HepG2 (cell line): Measurements from ENCODE around the gene FAM83F. TPM values are rescaled to one million over a fixed set of nuclear protein-coding genes. Genes with fewer than 3 reads are reported as not detected.

Experiments used
- ATF3 ChIP-seq: sonication (generic); formaldehyde crosslinking; IDR thresholded peaks from 2 replicates; pipeline ENCODE4 v1.4.0; 2020; ENCODE audit warnings: missing genetic modification reagents
- ELF1 ChIP-seq: sonication (generic); formaldehyde crosslinking; IDR thresholded peaks from 2 replicates; pipeline ENCODE4 v1.4.0; 2020; ENCODE audit warnings: missing genetic modification reagents
- FOXA1 ChIP-seq, 2 experiments: fragments of 450-650 bp in 1 of 2; sonication (generic) in 1 of 2; formaldehyde crosslinking in 1 of 2; IDR thresholded peaks; 2 replicates each; pipeline versions ENCODE4 v1.4.0 to v1.6.1; 2016 to 2020; ENCODE audit warnings: missing genetic modification reagents in 1 of 2
- GATAD2A ChIP-seq: IDR thresholded peaks from 2 replicates; pipeline ENCODE4 v1.6.1; 2016
- HOXA5 ChIP-seq: sonication (generic); formaldehyde crosslinking; IDR thresholded peaks from 2 replicates; pipeline ENCODE4 v1.4.0; 2020; ENCODE audit warnings: missing genetic modification reagents
- IRX3 ChIP-seq: sonication (generic); formaldehyde crosslinking; IDR thresholded peaks from 2 replicates; pipeline ENCODE4 v1.8.1; 2023; ENCODE audit warnings: mild to moderate bottlenecking, low read depth, missing genetic modification reagents, borderline replicate concordance
- KDM5B ChIP-seq: sonication (generic); formaldehyde crosslinking; IDR thresholded peaks from 2 replicates; pipeline ENCODE4 v1.4.0; 2020; ENCODE audit warnings: missing genetic modification reagents, mild to moderate bottlenecking, borderline replicate concordance
- LBX2 ChIP-seq: sonication (generic); formaldehyde crosslinking; IDR thresholded peaks from 2 replicates; pipeline ENCODE4 v1.5.0; 2020; ENCODE audit warnings: missing genetic modification reagents, mild to moderate bottlenecking, borderline replicate concordance
- PATZ1 ChIP-seq: sonication (generic); formaldehyde crosslinking; IDR thresholded peaks from 2 replicates; pipeline ENCODE4 v1.4.0; 2020; ENCODE audit warnings: missing genetic modification reagents
- SIX1 ChIP-seq: sonication (generic); formaldehyde crosslinking; IDR thresholded peaks from 2 replicates; pipeline ENCODE4 v1.4.0; 2020; ENCODE audit warnings: missing genetic modification reagents, borderline replicate concordance
- ZBTB26 ChIP-seq: IDR thresholded peaks from 2 replicates; pipeline ENCODE4 v1.6.1; 2016; ENCODE audit warnings: missing compliant biosample characterization, missing genetic modification reagents, borderline replicate concordance
- ZMYM4 ChIP-seq: sonication (generic); formaldehyde crosslinking; IDR thresholded peaks from 2 replicates; pipeline ENCODE4 v1.8.1; 2023; ENCODE audit warnings: mild to moderate bottlenecking, missing genetic modification reagents
- ZNF280B ChIP-seq: sonication (generic); formaldehyde crosslinking; IDR thresholded peaks from 2 replicates; pipeline ENCODE4 v1.5.0; 2020; ENCODE audit warnings: missing genetic modification reagents, mild to moderate bottlenecking, borderline replicate concordance
- ZNF281 ChIP-seq: sonication (generic); formaldehyde crosslinking; IDR thresholded peaks from 2 replicates; pipeline ENCODE4 v1.4.0; 2020; ENCODE audit warnings: missing genetic modification reagents, borderline replicate concordance
- ZNF337 ChIP-seq: sonication (generic); formaldehyde crosslinking; IDR thresholded peaks from 2 replicates; pipeline ENCODE4 v1.5.1; 2020; ENCODE audit warnings: missing genetic modification reagents, low read depth, mild to moderate bottlenecking, borderline replicate concordance
- ZNF614 ChIP-seq: IDR thresholded peaks from 2 replicates; pipeline ENCODE4 v1.6.1; 2018; ENCODE audit warnings: missing biosample characterization, missing genetic modification reagents, inconsistent platforms, borderline replicate concordance
- ZNF670 ChIP-seq: sonication (generic); formaldehyde crosslinking; IDR thresholded peaks from 2 replicates; pipeline ENCODE4 v1.8.0; 2022; ENCODE audit warnings: mild to moderate bottlenecking, missing genetic modification reagents, borderline replicate concordance
- ZSCAN12 ChIP-seq: sonication (generic); formaldehyde crosslinking; IDR thresholded peaks from 2 replicates; pipeline ENCODE4 v1.9.0; 2021; ENCODE audit warnings: mild to moderate bottlenecking, missing genetic modification reagents
- polyA plus RNA-seq, 8 experiments: library from polyadenylated mRNA; depleted of rRNA in 3 of 8; stranded (reverse) in 7 of 8; unstranded in 1 of 8; fragments of >200 nt; fragmentation: Illumina TruSeq in 4 of 8; extraction: Trizol in 4 of 8; gene quantifications; 2 replicates each; pipeline versions ENCODE4 v1.2.1 to v1.2.3, GENCODE V29; 2011 to 2016; ENCODE audit warnings: low read depth in 4 of 8, missing spikeins in 1 of 8, mixed read lengths in 1 of 8; ENCODE audit not compliant: insufficient read depth in 1 of 8
- total RNA-seq, 5 experiments: library from RNA; depleted of rRNA; stranded (reverse); fragments of >200 nt; fragmentation: Illumina TruSeq; extraction: Trizol; gene quantifications; 2 replicates each; pipeline ENCODE4 v1.2.3, GENCODE V29; 2016; ENCODE audit warnings: low read depth in 1 of 5

FAM83F gene
- total and polyA plus RNA-seq, 2 of the 13 experiments (the other 11 are each of a cell fraction or from before 2014, with no cell fraction given), result not detected

GRCh38 chr22:40051322-40051721 lies 56.6 kb downstream of the FAM83F start (continued):
- TF ChIP-seq PATZ1 (CRISPR knock-in tag) (peak; percentile 46; the same call in 1 of the 2 replicates), GATAD2A (no peak), ZMYM4 (CRISPR knock-in tag) (no peak), FOXA1 (IDR thresholded peaks at IDR 0.05) (no peak), FOXA1 (CRISPR knock-in tag; IDR thresholded peaks at IDR 0.05) (peak; percentile 31; the same call in 1 of the 2 replicates), LBX2 (CRISPR knock-in tag) (no peak), ZBTB26 (CRISPR knock-in tag) (no peak), SIX1 (no peak), IRX3 (CRISPR knock-in tag) (no peak), ATF3 (CRISPR knock-in tag) (no peak), ZSCAN12 (CRISPR knock-in tag) (no peak), ELF1 (CRISPR knock-in tag) (no peak), HOXA5 (CRISPR knock-in tag) (no peak), KDM5B (CRISPR knock-in tag) (no peak), ZNF281 (CRISPR knock-in tag) (no peak), ZNF337 (no peak), ZNF280B (CRISPR knock-in tag) (no peak), ZNF614 (CRISPR knock-in tag) (no peak), ZNF670 (CRISPR knock-in tag) (no peak)
